D721Med (cell line): Measurements from ENCODE around the gene ADARB2.

Experiments
- DNase-seq: peaks from one replicate; pipeline ENCODE4 v3.0.0; 2011; ENCODE audit warnings: low spot score; ENCODE audit not compliant: insufficient read length
- FAIRE-seq: peaks from 2 replicates; lab custom pipeline; 2011; peaks lifted over from hg19 to GRCh38; lab: Jason Lieb, UNC
- CTCF ChIP-seq: IDR thresholded peaks from 2 replicates; pipeline ENCODE4 v1.5.1; 2012; ENCODE audit warnings: mild to moderate bottlenecking, control low read depth; ENCODE audit not compliant: insufficient read depth; ENCODE audit errors: missing control alignments

ADARB2 gene

GRCh38 chr10:1179346-1180070 is 557.8 kb downstream of the ADARB2 start:
- no peak for FAIRE-seq
- no peak for TF ChIP-seq CTCF
- no peak for DNase-seq

DNA sequence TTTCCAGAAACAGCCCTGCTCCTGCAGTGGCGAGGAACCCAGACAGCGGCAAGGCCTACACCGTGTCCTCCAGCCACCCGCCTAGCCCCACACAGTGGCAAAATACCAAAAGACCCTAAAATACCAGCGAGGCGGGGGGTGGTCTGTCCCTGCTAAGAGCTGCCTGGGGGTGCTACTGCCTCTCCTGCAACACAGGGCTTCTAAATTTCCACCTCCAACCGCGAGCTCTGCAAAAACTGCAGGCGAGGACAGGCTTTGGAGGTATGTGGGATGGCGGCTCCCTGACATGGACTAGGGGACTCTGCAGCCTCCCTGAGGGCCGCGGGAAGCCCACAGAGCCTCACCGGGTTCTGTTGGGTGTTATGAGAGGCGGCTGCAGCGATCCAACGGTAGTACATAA is 558.8 kb downstream of the ADARB2 start:
- TF ChIP-seq CTCF, result no peak
- FAIRE-seq, result no peak
- no peak for DNase-seq

DNA sequence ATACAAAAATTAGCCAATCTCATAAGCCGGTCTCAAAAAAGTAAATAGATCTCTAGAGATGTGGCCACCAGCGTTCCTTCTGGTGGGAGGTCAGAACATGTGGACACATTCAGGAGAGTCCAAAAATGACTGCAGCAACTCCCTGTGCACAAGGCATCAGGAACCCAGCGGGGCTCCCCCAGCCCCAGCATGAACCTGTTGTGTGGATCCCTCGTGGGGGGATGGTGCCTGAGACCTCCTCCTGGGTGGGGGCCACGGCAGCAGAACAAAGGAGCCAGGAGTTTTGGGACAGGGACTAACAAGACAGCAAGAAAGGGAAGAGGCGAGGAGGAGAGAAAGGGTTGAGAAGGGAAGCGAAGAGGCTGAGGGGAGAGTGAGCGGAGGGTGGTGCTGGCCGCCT is 559.4 kb downstream of the ADARB2 start:
- DNase-seq, result no peak
- no peak for FAIRE-seq
- no peak for TF ChIP-seq CTCF

DNA sequence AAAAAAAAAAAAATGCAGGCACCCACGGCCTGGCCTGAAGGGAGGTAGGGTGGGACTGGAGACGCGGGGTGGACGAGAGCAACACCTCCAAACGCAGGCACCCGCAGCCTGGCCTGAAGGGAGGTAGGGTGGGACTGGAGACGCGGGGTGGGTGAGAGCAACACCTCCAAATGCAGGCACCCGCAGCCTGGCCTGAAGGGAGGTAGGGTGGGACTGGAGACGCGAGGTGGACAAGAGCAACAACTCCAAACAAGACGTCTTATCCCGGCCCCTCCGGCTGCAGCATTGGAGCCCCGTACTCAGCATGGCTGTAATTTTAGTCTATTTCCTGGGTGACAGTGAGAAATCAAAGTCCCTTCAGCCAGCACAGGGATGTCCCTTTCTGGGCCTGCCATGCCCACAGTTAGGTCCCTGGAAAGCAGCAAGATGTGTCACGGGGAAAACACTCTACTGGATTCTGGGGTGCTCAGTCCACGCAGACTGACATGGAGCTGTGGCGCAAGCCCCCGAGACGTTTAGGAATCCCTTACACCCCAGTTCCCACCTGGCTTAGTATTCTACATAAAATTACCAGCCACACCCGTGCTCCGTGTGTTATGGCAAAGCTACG is 561.3 kb downstream of the ADARB2 start:
- no peak for DNase-seq
- no peak for TF ChIP-seq CTCF
- FAIRE-seq, result no peak

- no peak for TF ChIP-seq CTCF
- DNase-seq (no peak), FAIRE-seq (no peak)
Observed at GRCh38 chr10:1174022-1174421, 563.3 kb downstream of the ADARB2 start.

GRCh38 chr10:1173091-1173490 is 564.2 kb downstream of the ADARB2 start:
- TF ChIP-seq CTCF, result no peak
- DNase-seq (no peak), FAIRE-seq (no peak)
